GM19395 (cell line): ENCODE measurements around the gene MAST4.
"Not testable (repeated sequence)": the region's sequence is repeated elsewhere in the genome, so short reads cannot be mapped to it uniquely, and the experiment has no call there.

ENCODE experiments used
- ATAC-seq: cut with Tn5 transposase; IDR thresholded peaks from one replicate; pipeline ENCODE4 v1.9.1; 2021; ENCODE audit warnings: mild to moderate bottlenecking, moderate library complexity; ENCODE audit not compliant: unreplicated experiment

MAST4 gene

GRCh38 chr5:67098656-67099055 lies 502.5 kb downstream of the MAST4 start:
- ATAC-seq, result no peak

- ATAC-seq, result no peak
Observed at GRCh38 chr5:67100301-67100700, 504.1 kb downstream of the MAST4 start.

- no peak for ATAC-seq
Observed at GRCh38 chr5:67102708-67103107, 506.5 kb downstream of the MAST4 start.

GRCh38 chr5:67104859-67105258 lies 508.7 kb downstream of the MAST4 start:
- ATAC-seq, result no peak

- no peak for ATAC-seq
Observed at GRCh38 chr5:67105270-67105669, 509.1 kb downstream of the MAST4 start.

GRCh38 chr5:67106626-67107342 lies 510.6 kb downstream of the MAST4 start:
- ATAC-seq, result no peak

- no peak for ATAC-seq
Observed at GRCh38 chr5:67111779-67112178, 515.6 kb downstream of the MAST4 start.

GRCh38 chr5:67115246-67115645 lies 519.1 kb downstream of the MAST4 start:
- ATAC-seq, result no peak

- ATAC-seq, result no peak
Observed at GRCh38 chr5:67115817-67116216, 519.6 kb downstream of the MAST4 start.

GRCh38 chr5:67118050-67118620 lies 521.9 kb downstream of the MAST4 start:
- no peak for ATAC-seq

GRCh38 chr5:67119010-67119409 lies 522.8 kb downstream of the MAST4 start:
- ATAC-seq, result no peak

- ATAC-seq, result no peak
Observed at GRCh38 chr5:67120032-67120431, 523.8 kb downstream of the MAST4 start.

GRCh38 chr5:67123819-67124218 lies 527.6 kb downstream of the MAST4 start:
- no peak for ATAC-seq

GRCh38 chr5:67124556-67124955 lies 528.4 kb downstream of the MAST4 start:
- no peak for ATAC-seq

GRCh38 chr5:67127347-67127895 lies 531.2 kb downstream of the MAST4 start:
- ATAC-seq, result not testable (repeated sequence)

GRCh38 chr5:67129768-67130167 lies 533.6 kb downstream of the MAST4 start:
- ATAC-seq, result no peak

GRCh38 chr5:67133217-67133616 lies 537.0 kb downstream of the MAST4 start:
- no peak for ATAC-seq

GRCh38 chr5:67133776-67134175 lies 537.6 kb downstream of the MAST4 start:
- ATAC-seq, result no peak

- ATAC-seq, result no peak
Observed at GRCh38 chr5:67135381-67135984, 539.3 kb downstream of the MAST4 start.

- no peak for ATAC-seq
Observed at GRCh38 chr5:67139030-67139429, 542.8 kb downstream of the MAST4 start.

GRCh38 chr5:67140413-67140812 lies 544.2 kb downstream of the MAST4 start:
- no peak for ATAC-seq

- ATAC-seq, result no peak
Observed at GRCh38 chr5:67141644-67142043, 545.5 kb downstream of the MAST4 start.
